HCT116 (cell line): ENCODE results near the gene MESP2.

ENCODE experiments used
- EZH2 ChIP-seq: fragments of 200-600 bp; sonication (generic); IDR thresholded peaks from 2 replicates; pipeline ENCODE4 v1.6.1; 2017; ENCODE audit warnings: antibody characterized with exemption, mixed run types
- EZH2phosphoT487 ChIP-seq: fragments of 200-600 bp; IDR thresholded peaks from 2 replicates; pipeline ENCODE4 v1.6.1; 2018; ENCODE audit warnings: antibody characterized with exemption, borderline replicate concordance
- ZBTB33 ChIP-seq: IDR thresholded peaks from 2 replicates; pipeline ENCODE4 v1.6.1; 2011; ENCODE audit warnings: mild to moderate bottlenecking, low read length, moderate library complexity; ENCODE audit not compliant: insufficient replicate concordance; ENCODE audit errors: extremely low read depth
- ZFX ChIP-seq: fragments of 450-650 bp; IDR thresholded peaks from 2 replicates; pipeline ENCODE4 v1.6.1; 2017
- TF ChIP-seq, protein P1 (sequence below), 3 experiments: fragments of 200-600 bp in 1 of 3; sonication (generic) in 1 of 3; IDR thresholded peaks in 2 of 3; conservative IDR thresholded peaks in 1 of 3; 2 replicates each; pipeline ENCODE4 v1.5.1; 2012 to 2017; ENCODE audit warnings: low read depth in 2 of 3, low read length in 2 of 3, antibody characterized with exemption in 1 of 3, borderline replicate concordance in 1 of 3, control low read depth in 1 of 3, mild to moderate bottlenecking in 1 of 3, mixed read lengths in 1 of 3, mixed run types in 1 of 3, moderate library complexity in 1 of 3; ENCODE audit not compliant: insufficient read depth in 1 of 3

DNA sequence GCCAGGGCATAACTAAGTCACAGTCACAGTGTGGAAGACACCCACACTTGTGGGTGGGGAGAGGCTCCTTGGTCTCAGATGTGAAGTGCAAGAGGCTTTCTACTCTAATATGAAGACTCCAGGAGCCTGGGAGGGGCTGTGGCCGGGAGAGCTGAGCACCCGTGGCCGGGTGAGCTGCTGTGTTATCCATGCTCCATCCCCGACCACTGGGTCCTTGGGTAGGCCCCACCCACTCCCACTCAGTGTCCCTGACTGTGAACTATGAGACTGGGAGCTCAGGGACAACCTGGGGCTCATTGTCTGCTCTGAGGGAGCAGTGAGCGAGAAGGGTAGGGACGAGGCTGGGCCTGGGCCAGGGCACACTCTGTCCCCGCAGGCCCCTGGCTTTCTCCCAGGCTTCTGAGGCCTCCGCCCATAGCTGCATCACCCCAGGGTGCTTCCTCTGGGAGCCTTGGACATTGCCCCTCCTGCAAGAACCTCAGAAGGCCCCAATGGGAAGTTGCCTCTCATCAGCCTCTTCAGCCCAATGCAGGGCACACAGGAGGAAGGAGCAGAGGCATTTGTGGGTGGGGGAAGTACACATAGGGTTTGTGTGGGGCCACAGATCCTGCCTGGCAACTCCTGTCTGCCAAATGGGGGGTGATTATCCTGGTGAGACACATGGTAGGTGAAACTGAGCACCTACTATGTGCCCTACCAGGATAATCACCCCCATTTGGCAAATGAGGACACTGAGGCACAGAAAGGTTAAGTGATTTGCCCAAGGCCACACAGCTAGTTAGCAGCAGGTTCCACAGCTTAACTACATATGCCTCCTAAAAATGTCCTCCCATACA lies 36.1 kb downstream of the MESP2 start:
- TF ChIP-seq EZH2phosphoT487 (no peak), EZH2 (no peak), ZFX (no peak), ZBTB33 (no peak)
- TF ChIP-seq, protein P1, sequence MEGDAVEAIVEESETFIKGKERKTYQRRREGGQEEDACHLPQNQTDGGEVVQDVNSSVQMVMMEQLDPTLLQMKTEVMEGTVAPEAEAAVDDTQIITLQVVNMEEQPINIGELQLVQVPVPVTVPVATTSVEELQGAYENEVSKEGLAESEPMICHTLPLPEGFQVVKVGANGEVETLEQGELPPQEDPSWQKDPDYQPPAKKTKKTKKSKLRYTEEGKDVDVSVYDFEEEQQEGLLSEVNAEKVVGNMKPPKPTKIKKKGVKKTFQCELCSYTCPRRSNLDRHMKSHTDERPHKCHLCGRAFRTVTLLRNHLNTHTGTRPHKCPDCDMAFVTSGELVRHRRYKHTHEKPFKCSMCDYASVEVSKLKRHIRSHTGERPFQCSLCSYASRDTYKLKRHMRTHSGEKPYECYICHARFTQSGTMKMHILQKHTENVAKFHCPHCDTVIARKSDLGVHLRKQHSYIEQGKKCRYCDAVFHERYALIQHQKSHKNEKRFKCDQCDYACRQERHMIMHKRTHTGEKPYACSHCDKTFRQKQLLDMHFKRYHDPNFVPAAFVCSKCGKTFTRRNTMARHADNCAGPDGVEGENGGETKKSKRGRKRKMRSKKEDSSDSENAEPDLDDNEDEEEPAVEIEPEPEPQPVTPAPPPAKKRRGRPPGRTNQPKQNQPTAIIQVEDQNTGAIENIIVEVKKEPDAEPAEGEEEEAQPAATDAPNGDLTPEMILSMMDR (IDR thresholded peaks at IDR 0.05 in 2 of 3, conservative IDR thresholded peaks at IDR 0.05 in 1 of 3; ENCODE audit: borderline replicate concordance in 1 of 3, insufficient read depth in 1 of 3, low read depth in 2 of 3, low read length in 2 of 3), result no peak
